Measurements from ENCODE around the gene SPO11. TPM values are rescaled to one million over a fixed set of nuclear protein-coding genes. Genes with fewer than 3 reads are reported as not detected.

SPO11 gene
- total and polyA plus RNA-seq, 2 donors (not counting 1 experiment from before 2014, with no cell fraction given), result not detected

GRCh38 chr20:57309544-57310115, 20.0 kb upstream of the SPO11 start:
- peaks cover 0 to 5% (median 0%) of the 10 kb centered on the region in 3 donors for H3K9me3 ChIP-seq (ENCODE audit: control extremely low read depth in 1 of 3, control insufficient read depth in 2 of 3, insufficient read depth in 1 of 3, low read length in 2 of 3)
- no peak overlapping the region for H3K9ac ChIP-seq (ENCODE audit: low read length)
- H3K36me3 ChIP-seq (replicated peaks in 1 of 2; ENCODE audit: control extremely low read depth in 1 of 2, control insufficient read depth in 1 of 2, extremely low read depth in 1 of 2, insufficient read depth in 2 of 2, low read length in 1 of 2), result no peaks in the 10 kb centered on the region
- peaks cover 10% of the 10 kb centered on the region for H3K27me3 Mint-ChIP-seq
- no peaks in the 10 kb centered on the region for H3K9me3 Mint-ChIP-seq (ENCODE audit: insufficient read depth)
- H2AFZ ChIP-seq (ENCODE audit: insufficient read depth, low read depth, low read length, poor library complexity, severe bottlenecking), result no peak overlapping the region
- WGBS (ENCODE audit: insufficient coverage), result 81% methylated on average over 7 of the region's 9 CpGs
- H3K79me2 ChIP-seq (ENCODE audit: control insufficient read depth, insufficient read depth, low read length), result no peaks in the 10 kb centered on the region
- H3K27ac ChIP-seq (ENCODE audit: low read length in 2 of 2), result no peak overlapping the region
- H3K4me2 ChIP-seq (replicated peaks; ENCODE audit: low read depth, low read length, poor library complexity, severe bottlenecking), result no peak overlapping the region
- ATAC-seq (ENCODE audit: low read depth), result no peak
- intact Hi-C loops (cut with micrococcal nuclease), result no loop called here
- CTCF ChIA-PET, result no interaction called here
- POLR2A ChIA-PET, result no interaction called here
- TF ChIP-seq EZH2 (IDR thresholded peaks at IDR 0.05; ENCODE audit: borderline replicate concordance, insufficient read depth, low read depth, low read length, poor library complexity, severe bottlenecking) (no peak), CTCF (IDR thresholded peaks at IDR 0.05) (no peak)
- H3K4me1 ChIP-seq (ENCODE audit: control insufficient read depth in 2 of 2, insufficient read depth in 2 of 2, low read length in 2 of 2), result no peaks in the 10 kb centered on the region
- H3K27ac Mint-ChIP-seq, result no peak overlapping the region
- H3K27me3 ChIP-seq (replicated peaks in 1 of 4; ENCODE audit: control extremely low read depth in 1 of 4, control insufficient read depth in 3 of 4, insufficient read depth in 4 of 4, low read length in 3 of 4), result peaks cover 0 to 7% (median 2%) of the 10 kb centered on the region in 4 experiments
- H3K4me1 Mint-ChIP-seq, result no peaks in the 10 kb centered on the region
- H4K20me1 ChIP-seq (ENCODE audit: control insufficient read depth, insufficient read depth, low read length, poor library complexity, severe bottlenecking), result no peaks in the 10 kb centered on the region
- H3K4me3 Mint-ChIP-seq, result no peak overlapping the region
- H3K4me3 ChIP-seq (ENCODE audit: control extremely low read depth in 1 of 5, extremely low read depth in 1 of 5, insufficient read depth in 1 of 5, low read depth in 2 of 5, low read length in 4 of 5), result no peak overlapping the region
- DNase-seq, result no peak

DNA sequence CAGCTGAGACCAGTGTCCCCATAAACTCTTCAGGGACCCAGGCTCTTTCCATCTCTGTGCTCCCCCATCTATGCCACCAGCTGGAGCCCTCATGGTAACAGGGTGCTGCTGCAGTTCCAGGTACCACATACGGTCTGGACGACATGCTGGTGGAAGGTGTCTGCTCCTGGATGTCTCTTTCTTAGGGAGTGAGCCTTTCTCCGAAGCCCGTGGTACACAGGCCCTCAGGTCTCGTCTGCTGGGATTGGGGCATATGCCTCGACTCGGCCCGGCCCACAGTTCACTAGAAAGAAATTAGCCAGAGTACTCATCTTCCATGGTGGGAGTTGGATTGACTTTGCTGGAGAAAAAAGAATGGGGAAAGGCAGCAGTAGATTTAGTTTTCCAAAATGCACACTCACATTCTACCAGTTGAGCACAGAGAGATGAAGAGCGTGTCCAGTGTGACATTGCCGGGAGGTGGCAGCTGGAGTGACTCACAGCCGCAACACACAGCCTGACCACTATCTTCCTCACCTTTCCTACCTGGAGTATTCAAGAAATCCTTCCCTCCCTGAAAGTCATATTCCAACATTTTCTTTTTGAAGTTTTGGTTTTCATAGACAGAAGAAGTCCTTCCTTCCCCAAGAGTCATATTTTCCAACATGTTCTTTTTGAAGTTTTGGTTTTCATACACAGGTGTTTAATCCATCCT, 18.6 kb upstream of the SPO11 start:
- no peaks in the 10 kb centered on the region for H3K4me1 Mint-ChIP-seq
- H3K4me3 Mint-ChIP-seq, result no peak overlapping the region
- TF ChIP-seq EZH2 (IDR thresholded peaks at IDR 0.05; ENCODE audit: borderline replicate concordance, insufficient read depth, low read depth, low read length, poor library complexity, severe bottlenecking), result no peak
- TF ChIP-seq CTCF (IDR thresholded peaks at IDR 0.05), result no peak
- H3K27ac Mint-ChIP-seq, result no peak overlapping the region
- no peak overlapping the region for H3K27ac ChIP-seq (ENCODE audit: low read length in 2 of 2)
- peaks cover 0 to 4% (median 2%) of the 10 kb centered on the region in 4 experiments for H3K27me3 ChIP-seq (replicated peaks in 1 of 4; ENCODE audit: control extremely low read depth in 1 of 4, control insufficient read depth in 3 of 4, insufficient read depth in 4 of 4, low read length in 3 of 4)
- CTCF ChIA-PET, result no interaction called here
- no peak overlapping the region for H3K9ac ChIP-seq (ENCODE audit: low read length)
- POLR2A ChIA-PET, result no interaction called here
- ATAC-seq (ENCODE audit: low read depth) (no peak), DNase-seq (no peak)
- H4K20me1 ChIP-seq (ENCODE audit: control insufficient read depth, insufficient read depth, low read length, poor library complexity, severe bottlenecking), result no peaks in the 10 kb centered on the region
- no peak overlapping the region for H3K4me2 ChIP-seq (replicated peaks; ENCODE audit: low read depth, low read length, poor library complexity, severe bottlenecking)
- H3K27me3 Mint-ChIP-seq, result peaks cover 16% of the 10 kb centered on the region
- no peak overlapping the region for H3K4me3 ChIP-seq (ENCODE audit: control extremely low read depth in 1 of 5, extremely low read depth in 1 of 5, insufficient read depth in 1 of 5, low read depth in 2 of 5, low read length in 4 of 5)
- H2AFZ ChIP-seq (ENCODE audit: insufficient read depth, low read depth, low read length, poor library complexity, severe bottlenecking), result no peak overlapping the region
- intact Hi-C loops (cut with micrococcal nuclease), result no loop called here
- H3K9me3 Mint-ChIP-seq (ENCODE audit: insufficient read depth), result no peaks in the 10 kb centered on the region
- no peaks in the 10 kb centered on the region for H3K4me1 ChIP-seq (ENCODE audit: control insufficient read depth in 2 of 2, insufficient read depth in 2 of 2, low read length in 2 of 2)
- peaks cover 0 to 5% (median 0%) of the 10 kb centered on the region in 3 donors for H3K9me3 ChIP-seq (ENCODE audit: control extremely low read depth in 1 of 3, control insufficient read depth in 2 of 3, insufficient read depth in 1 of 3, low read length in 2 of 3)
- H3K36me3 ChIP-seq (replicated peaks in 1 of 2; ENCODE audit: control extremely low read depth in 1 of 2, control insufficient read depth in 1 of 2, extremely low read depth in 1 of 2, insufficient read depth in 2 of 2, low read length in 1 of 2), result no peaks in the 10 kb centered on the region
- WGBS (ENCODE audit: insufficient coverage), result 95% methylated on average over 10 of the region's 11 CpGs
- H3K79me2 ChIP-seq (ENCODE audit: control insufficient read depth, insufficient read depth, low read length), result no peaks in the 10 kb centered on the region
